ENCODE measurements around the gene CCDC146. TPM values are rescaled to one million over a fixed set of nuclear protein-coding genes. Genes with fewer than 3 reads are reported as not detected.

CCDC146 gene
- total RNA-seq, 4 donors from 2014 or later, result 7.9 to 37.4 (median 26.5) TPM

- H3K27ac ChIP-seq, result peak overlapping the region in 1 of 4 donors; percentile 24
- H3K9me3 ChIP-seq, result no peaks in the 10 kb centered on the region
- intact Hi-C loops (cut with DNase I; ENCODE audit: low total_unique reads) (no loop called here), in situ Hi-C loops (cut with MboI; ENCODE audit: low pct_ligation_motif_present in 1 of 4, low pct_unique_long_range_greater_than_20kb in 1 of 4, low sequenced_read_pairs in 3 of 4) (no loop called here)
- H3K36me3 ChIP-seq, result no peaks in the 10 kb centered on the region
- H3K4me3 ChIP-seq, result no peak overlapping the region
- H3K4me1 ChIP-seq, result peaks cover 0 to 22% (median 8%) of the 10 kb centered on the region in 4 donors
- WGBS, 2 donors (ENCODE audit: low coverage in 1 of 2), result 28 to 59% methylated on average over 2 of the region's 2 CpGs
- TF ChIP-seq EP300 (IDR thresholded peaks at IDR 0.05; ENCODE audit: low read depth) (no peak), POLR2A (IDR thresholded peaks at IDR 0.05) (no peak), POLR2AphosphoS5 (IDR thresholded peaks at IDR 0.05) (no peak), CTCF (IDR thresholded peaks at IDR 0.05) (no peak)
- no peaks in the 10 kb centered on the region for H3K27me3 ChIP-seq
- no peak for DNase-seq
These were observed 190.7 kb downstream of the CCDC146 start for GRCh38 chr7:77313085-77313484.

DNA sequence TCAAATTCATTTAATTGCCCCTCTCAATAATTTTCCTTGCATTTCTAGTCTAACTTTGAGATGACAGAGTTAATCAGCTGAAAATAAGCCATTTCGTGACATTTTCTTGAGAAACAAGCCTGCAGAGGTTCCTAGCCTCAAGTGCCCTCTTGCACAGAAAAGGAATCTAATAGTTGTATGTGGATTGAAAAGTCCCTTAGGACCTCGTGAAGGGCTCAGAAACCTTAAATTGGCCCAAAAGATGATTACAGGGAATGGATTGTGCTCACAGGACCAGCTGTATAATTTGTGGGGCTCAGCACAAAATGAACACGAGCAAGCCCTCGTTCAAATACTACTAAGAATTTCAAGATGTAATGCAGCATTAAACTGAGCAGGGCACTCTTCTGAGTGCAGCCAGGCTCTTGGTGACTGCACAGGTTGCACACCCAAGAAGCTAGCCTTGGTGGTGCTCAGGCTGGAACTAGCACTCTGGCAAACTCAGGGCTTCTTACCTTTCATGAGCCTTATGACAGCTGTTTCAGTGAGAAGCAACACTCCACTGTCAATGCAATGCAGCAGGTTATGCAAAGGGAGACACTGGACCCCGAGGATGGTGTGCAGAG, 191.6 kb downstream of the CCDC146 start:
- no peak overlapping the region for H3K4me3 ChIP-seq
- no peak overlapping the region for H3K27ac ChIP-seq
- H3K36me3 ChIP-seq, result no peaks in the 10 kb centered on the region
- no peak for DNase-seq
- peaks cover 0 to 22% (median 8%) of the 10 kb centered on the region in 4 donors for H3K4me1 ChIP-seq
- no peak for TF ChIP-seq EP300 (IDR thresholded peaks at IDR 0.05; ENCODE audit: low read depth)
- TF ChIP-seq POLR2AphosphoS5 (IDR thresholded peaks at IDR 0.05), result no peak
- TF ChIP-seq POLR2A (IDR thresholded peaks at IDR 0.05), result no peak
- no peak for TF ChIP-seq CTCF (IDR thresholded peaks at IDR 0.05)
- intact Hi-C loops (cut with DNase I; ENCODE audit: low total_unique reads) (no loop called here), in situ Hi-C loops (cut with MboI; ENCODE audit: low pct_ligation_motif_present in 1 of 4, low pct_unique_long_range_greater_than_20kb in 1 of 4, low sequenced_read_pairs in 3 of 4) (no loop called here)
- no peaks in the 10 kb centered on the region for H3K27me3 ChIP-seq
- WGBS, 2 donors (ENCODE audit: low coverage in 1 of 2), result 73 to 100% methylated on average over 2 to 5 of the region's 5 CpGs
- H3K9me3 ChIP-seq, result no peaks in the 10 kb centered on the region

- no peaks in the 10 kb centered on the region for H3K36me3 ChIP-seq
- DNase-seq, result no peak
- WGBS, 2 donors (ENCODE audit: low coverage in 1 of 2), result 71 to 96% methylated on average over 2 to 3 of the region's 3 CpGs
- no peak overlapping the region for H3K27ac ChIP-seq
- H3K4me1 ChIP-seq, result peaks cover 0 to 22% (median 8%) of the 10 kb centered on the region in 4 donors
- H3K4me3 ChIP-seq, result no peak overlapping the region
- intact Hi-C loops (cut with DNase I; ENCODE audit: low total_unique reads) (no loop called here), in situ Hi-C loops (cut with MboI; ENCODE audit: low pct_ligation_motif_present in 1 of 4, low pct_unique_long_range_greater_than_20kb in 1 of 4, low sequenced_read_pairs in 3 of 4) (no loop called here)
- H3K9me3 ChIP-seq, result no peaks in the 10 kb centered on the region
- no peaks in the 10 kb centered on the region for H3K27me3 ChIP-seq
- TF ChIP-seq CTCF (IDR thresholded peaks at IDR 0.05) (no peak), POLR2AphosphoS5 (IDR thresholded peaks at IDR 0.05) (no peak), POLR2A (IDR thresholded peaks at IDR 0.05) (no peak), EP300 (IDR thresholded peaks at IDR 0.05; ENCODE audit: low read depth) (no peak)
These were observed 192.8 kb downstream of the CCDC146 start for GRCh38 chr7:77315182-77315591.

DNA sequence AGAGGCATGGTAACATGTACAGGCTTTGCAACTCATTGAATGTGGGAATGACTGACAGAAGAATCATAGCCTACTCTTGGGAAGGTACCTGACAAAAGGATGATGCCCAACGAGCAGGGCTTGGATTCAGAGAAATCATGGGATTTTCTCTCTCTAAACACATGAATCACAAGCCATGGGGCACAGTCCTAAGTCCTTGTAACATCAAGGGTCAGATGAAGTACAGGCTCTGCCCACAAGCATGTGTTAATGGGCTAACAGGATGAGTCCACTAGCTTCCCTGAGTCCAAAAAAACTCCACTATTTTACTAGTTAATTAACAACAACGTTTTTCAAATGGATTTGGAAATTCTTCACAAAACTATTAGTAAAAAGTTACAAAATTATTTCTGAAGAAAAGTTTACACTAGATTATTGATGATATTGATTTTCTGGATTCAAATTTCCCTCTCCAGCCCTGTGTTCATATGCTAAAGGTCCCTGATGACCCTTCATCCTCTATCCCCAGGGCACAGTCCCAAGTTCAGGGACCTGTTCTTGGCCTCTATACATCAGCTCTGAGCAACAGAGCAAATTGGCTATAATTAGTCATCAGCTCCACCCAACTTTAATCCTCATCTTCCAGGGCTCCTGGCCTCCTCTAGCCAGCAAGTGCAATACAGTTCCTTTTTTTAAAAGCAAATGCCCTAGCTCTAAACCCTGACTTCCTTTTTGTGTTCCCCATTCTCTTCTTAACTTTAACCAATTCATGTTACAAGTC, 194.0 kb downstream of the CCDC146 start:
- H3K4me3 ChIP-seq, result no peak overlapping the region
- in situ Hi-C loops (cut with MboI; ENCODE audit: low pct_ligation_motif_present in 1 of 4, low pct_unique_long_range_greater_than_20kb in 1 of 4, low sequenced_read_pairs in 3 of 4), result no loop called here
- peaks cover 0 to 22% (median 8%) of the 10 kb centered on the region in 4 donors for H3K4me1 ChIP-seq
- intact Hi-C loops (cut with DNase I; ENCODE audit: low total_unique reads), result no loop called here
- no peak for DNase-seq
- 73 to 74% methylated on average over 2 of the region's 2 CpGs for WGBS, 2 donors (ENCODE audit: low coverage in 1 of 2)
- no peaks in the 10 kb centered on the region for H3K9me3 ChIP-seq
- no peaks in the 10 kb centered on the region for H3K36me3 ChIP-seq
- H3K27me3 ChIP-seq, result no peaks in the 10 kb centered on the region
- no peak overlapping the region for H3K27ac ChIP-seq
- TF ChIP-seq CTCF (IDR thresholded peaks at IDR 0.05), result no peak
- TF ChIP-seq POLR2A (IDR thresholded peaks at IDR 0.05), result no peak
- TF ChIP-seq EP300 (IDR thresholded peaks at IDR 0.05; ENCODE audit: low read depth), result no peak
- TF ChIP-seq POLR2AphosphoS5 (IDR thresholded peaks at IDR 0.05), result no peak
